C4-2B (cell line): ENCODE measurements around the gene GCAT.

Source experiments
- H3K27ac ChIP-seq: fragments of 450-650 bp; 2 replicates; pipeline ENCODE4 v1.5.1; 2017
- CTCF ChIP-seq: fragments of 450-650 bp; conservative IDR thresholded peaks from 2 replicates; pipeline ENCODE4 v1.5.1; 2017; ENCODE audit warnings: mild to moderate bottlenecking
- ZFX ChIP-seq: fragments of 450-650 bp; IDR thresholded peaks from 2 replicates; pipeline ENCODE4 v1.6.1; 2017

The GCAT gene

GRCh38 chr22:37850801-37851200 lies 43.1 kb downstream of the GCAT start:
- H3K27ac ChIP-seq = no peak overlapping the region
- no peak for TF ChIP-seq CTCF
- no peak for TF ChIP-seq ZFX

- TF ChIP-seq ZFX (no peak), CTCF (no peak)
- no peak overlapping the region for H3K27ac ChIP-seq
These were observed 44.7 kb downstream of the GCAT start for GRCh38 chr22:37852418-37852817.

- H3K27ac ChIP-seq = peak overlapping the region; percentile 22; the same call in 1 of the 2 replicates
- TF ChIP-seq ZFX (no peak), CTCF (no peak)
These were observed 47.2 kb downstream of the GCAT start for GRCh38 chr22:37854946-37855345.

- TF ChIP-seq ZFX = no peak
- TF ChIP-seq CTCF = no peak
- no peak overlapping the region for H3K27ac ChIP-seq
These were observed 47.7 kb downstream of the GCAT start for GRCh38 chr22:37855462-37855861.

- no peak overlapping the region for H3K27ac ChIP-seq
- TF ChIP-seq CTCF (no peak), ZFX (no peak)
These were observed 53.2 kb downstream of the GCAT start for GRCh38 chr22:37860796-37861421.

- H3K27ac ChIP-seq = no peak overlapping the region
- TF ChIP-seq CTCF (no peak), ZFX (no peak)
These were observed 55.0 kb downstream of the GCAT start for GRCh38 chr22:37862570-37863325.

GRCh38 chr22:37865510-37865909 lies 57.8 kb downstream of the GCAT start:
- no peak overlapping the region for H3K27ac ChIP-seq
- TF ChIP-seq CTCF (no peak), ZFX (no peak)
